Activated naive CD8-positive, alpha-beta T cell treated with anti-CD3 and anti-CD28 coated beads for 36 hours (primary cell): ENCODE measurements around the gene APBA2. TPM values are rescaled to one million over a fixed set of nuclear protein-coding genes. Genes with fewer than 3 reads are reported as not detected.

Experiments used
- DNase-seq: peaks from one replicate; pipeline ENCODE4 v3.0.0; 2021
- H3K27ac Mint-ChIP-seq: one replicate; pipeline ENCODE4 v1.8.0; 2022; ENCODE audit warnings: mild to moderate bottlenecking, moderate library complexity, mixed read lengths
- H3K27me3 Mint-ChIP-seq: one replicate; pipeline ENCODE4 v1.8.0; 2022; ENCODE audit warnings: mild to moderate bottlenecking, mixed read lengths
- H3K36me3 Mint-ChIP-seq: one replicate; pipeline ENCODE4 v1.8.0; 2021; ENCODE audit warnings: mild to moderate bottlenecking, mixed read lengths
- H3K4me1 Mint-ChIP-seq: one replicate; pipeline ENCODE4 v1.8.0; 2021; ENCODE audit warnings: mixed read lengths
- H3K4me3 Mint-ChIP-seq: one replicate; pipeline ENCODE4 v1.8.0; 2022; ENCODE audit warnings: mild to moderate bottlenecking, moderate library complexity, mixed read lengths
- H3K9me3 Mint-ChIP-seq: one replicate; pipeline ENCODE4 v1.8.0; 2022; ENCODE audit warnings: mixed read lengths
- total RNA-seq, 2 experiments: library from RNA; stranded (reverse); gene quantifications; one replicate each; pipeline ENCODE4 v1.2.3, GENCODE V29; 2021

The APBA2 gene
- total RNA-seq, 2 experiments from 2014 or later: 29.2 to 34.1 TPM

- no peak overlapping the region for H3K4me3 Mint-ChIP-seq
- H3K27ac Mint-ChIP-seq: no peak overlapping the region
- peaks cover 10% of the 10 kb centered on the region for H3K4me1 Mint-ChIP-seq
- no peak for DNase-seq
- peaks cover 12% of the 10 kb centered on the region for H3K36me3 Mint-ChIP-seq
- no peaks in the 10 kb centered on the region for H3K27me3 Mint-ChIP-seq
- no peaks in the 10 kb centered on the region for H3K9me3 Mint-ChIP-seq
These were observed 196.0 kb downstream of the APBA2 start for GRCh38 chr15:29081781-29082180.

DNA sequence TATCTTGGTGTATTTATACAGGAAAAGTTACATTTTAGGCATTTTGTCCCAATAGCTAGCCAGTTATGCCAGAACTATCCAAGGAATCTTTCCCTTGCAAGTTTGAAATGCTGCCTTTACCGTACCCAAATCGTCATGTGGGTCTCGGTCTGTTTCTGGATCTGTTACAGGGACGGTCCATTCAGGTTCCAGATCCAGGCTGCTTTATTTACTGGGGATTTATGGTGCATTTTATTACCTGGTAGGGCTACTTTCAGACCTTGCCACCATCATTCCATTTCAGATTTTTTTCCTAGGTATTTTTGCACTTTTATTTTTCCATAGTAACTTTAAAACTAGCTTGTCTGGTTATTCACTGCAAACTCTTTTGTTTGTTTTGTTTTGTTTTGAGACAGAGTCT, 197.4 kb downstream of the APBA2 start:
- peaks cover 22% of the 10 kb centered on the region for H3K4me1 Mint-ChIP-seq
- no peak overlapping the region for H3K27ac Mint-ChIP-seq
- no peaks in the 10 kb centered on the region for H3K27me3 Mint-ChIP-seq
- H3K9me3 Mint-ChIP-seq: no peaks in the 10 kb centered on the region
- DNase-seq: no peak
- no peak overlapping the region for H3K4me3 Mint-ChIP-seq
- peaks cover 12% of the 10 kb centered on the region for H3K36me3 Mint-ChIP-seq

DNA sequence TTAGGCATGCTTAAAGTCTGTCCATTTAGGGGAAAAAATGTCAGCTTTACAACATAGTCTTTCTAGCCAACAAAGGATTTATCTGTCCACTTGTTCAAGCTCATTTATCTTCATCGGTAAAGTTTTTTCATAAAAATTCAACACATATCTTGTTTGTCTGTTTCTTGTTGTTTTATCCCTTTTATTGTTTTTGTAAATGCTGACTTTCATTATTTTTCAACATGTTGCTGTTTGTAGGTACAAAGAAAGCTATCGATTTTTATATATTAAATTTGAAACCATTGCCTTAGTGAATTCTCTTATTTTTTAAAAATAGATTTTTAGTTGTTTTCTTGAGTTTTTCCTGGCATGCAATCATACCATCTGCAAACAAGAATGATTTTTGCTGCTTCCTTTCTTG, 198.1 kb downstream of the APBA2 start:
- H3K27me3 Mint-ChIP-seq: no peaks in the 10 kb centered on the region
- no peak overlapping the region for H3K27ac Mint-ChIP-seq
- peaks cover 12% of the 10 kb centered on the region for H3K36me3 Mint-ChIP-seq
- H3K9me3 Mint-ChIP-seq: no peaks in the 10 kb centered on the region
- no peak overlapping the region for H3K4me3 Mint-ChIP-seq
- H3K4me1 Mint-ChIP-seq: peaks cover 28% of the 10 kb centered on the region
- DNase-seq: no peak

GRCh38 chr15:29086001-29086400, 200.2 kb downstream of the APBA2 start:
- no peaks in the 10 kb centered on the region for H3K27me3 Mint-ChIP-seq
- no peaks in the 10 kb centered on the region for H3K9me3 Mint-ChIP-seq

GRCh38 chr15:29086891-29087290, 201.1 kb downstream of the APBA2 start:
- no peak overlapping the region for H3K27ac Mint-ChIP-seq
- no peaks in the 10 kb centered on the region for H3K9me3 Mint-ChIP-seq
- peaks cover 12% of the 10 kb centered on the region for H3K36me3 Mint-ChIP-seq
- H3K4me1 Mint-ChIP-seq: peaks cover 37% of the 10 kb centered on the region
- no peak overlapping the region for H3K4me3 Mint-ChIP-seq
- DNase-seq: no peak
- H3K27me3 Mint-ChIP-seq: no peaks in the 10 kb centered on the region

More at GRCh38 chr15:29086001-29086400, 200.2 kb downstream of the APBA2 start:
- Mint-ChIP-seq H3K4me1 (peaks cover 37% of the 10 kb centered on the region), H3K27ac (no peak overlapping the region), H3K36me3 (peaks cover 12% of the 10 kb centered on the region), H3K4me3 (no peak overlapping the region)
- DNase-seq: no peak

GRCh38 chr15:29087521-29088285, 201.9 kb downstream of the APBA2 start:
- Mint-ChIP-seq H3K4me1 (peaks cover 37% of the 10 kb centered on the region), H3K27ac (peak overlapping the region; percentile 40)
- DNase-seq: no peak

GRCh38 chr15:29088666-29089065, 202.9 kb downstream of the APBA2 start:
- Mint-ChIP-seq H3K4me3 (no peak overlapping the region), H3K36me3 (peaks cover 12% of the 10 kb centered on the region), H3K9me3 (no peaks in the 10 kb centered on the region), H3K27me3 (no peaks in the 10 kb centered on the region), H3K4me1 (peaks cover 37% of the 10 kb centered on the region), H3K27ac (no peak overlapping the region)
- no peak for DNase-seq

More at GRCh38 chr15:29087521-29088285, 201.9 kb downstream of the APBA2 start:
- H3K9me3 Mint-ChIP-seq: no peaks in the 10 kb centered on the region
- no peak overlapping the region for H3K4me3 Mint-ChIP-seq
- peaks cover 12% of the 10 kb centered on the region for H3K36me3 Mint-ChIP-seq
- no peaks in the 10 kb centered on the region for H3K27me3 Mint-ChIP-seq

- Mint-ChIP-seq H3K4me1 (peaks cover 40% of the 10 kb centered on the region), H3K9me3 (no peaks in the 10 kb centered on the region), H3K27me3 (no peaks in the 10 kb centered on the region), H3K27ac (peak overlapping the region; percentile 81), H3K4me3 (peak overlapping the region; percentile 57), H3K36me3 (peaks cover 8% of the 10 kb centered on the region)
- DNase-seq: peak; percentile 39
These were observed 204.2 kb downstream of the APBA2 start for GRCh38 chr15:29089731-29090616.

GRCh38 chr15:29090617-29091466, 205.1 kb downstream of the APBA2 start:
- Mint-ChIP-seq H3K27ac (peak overlapping the region; percentile 81), H3K4me3 (no peak overlapping the region)
- peak; percentile 52 for DNase-seq

GRCh38 chr15:29091666-29092065, 205.9 kb downstream of the APBA2 start:
- H3K4me3 Mint-ChIP-seq: no peak overlapping the region
- H3K27me3 Mint-ChIP-seq: no peaks in the 10 kb centered on the region
- H3K27ac Mint-ChIP-seq: no peak overlapping the region
- H3K4me1 Mint-ChIP-seq: peaks cover 30% of the 10 kb centered on the region
- no peaks in the 10 kb centered on the region for H3K36me3 Mint-ChIP-seq
- H3K9me3 Mint-ChIP-seq: no peaks in the 10 kb centered on the region
- no peak for DNase-seq

More at GRCh38 chr15:29090617-29091466, 205.1 kb downstream of the APBA2 start:
- H3K4me1 Mint-ChIP-seq: peaks cover 36% of the 10 kb centered on the region
- no peaks in the 10 kb centered on the region for H3K9me3 Mint-ChIP-seq
- H3K36me3 Mint-ChIP-seq: peaks cover 3% of the 10 kb centered on the region
- no peaks in the 10 kb centered on the region for H3K27me3 Mint-ChIP-seq

DNA sequence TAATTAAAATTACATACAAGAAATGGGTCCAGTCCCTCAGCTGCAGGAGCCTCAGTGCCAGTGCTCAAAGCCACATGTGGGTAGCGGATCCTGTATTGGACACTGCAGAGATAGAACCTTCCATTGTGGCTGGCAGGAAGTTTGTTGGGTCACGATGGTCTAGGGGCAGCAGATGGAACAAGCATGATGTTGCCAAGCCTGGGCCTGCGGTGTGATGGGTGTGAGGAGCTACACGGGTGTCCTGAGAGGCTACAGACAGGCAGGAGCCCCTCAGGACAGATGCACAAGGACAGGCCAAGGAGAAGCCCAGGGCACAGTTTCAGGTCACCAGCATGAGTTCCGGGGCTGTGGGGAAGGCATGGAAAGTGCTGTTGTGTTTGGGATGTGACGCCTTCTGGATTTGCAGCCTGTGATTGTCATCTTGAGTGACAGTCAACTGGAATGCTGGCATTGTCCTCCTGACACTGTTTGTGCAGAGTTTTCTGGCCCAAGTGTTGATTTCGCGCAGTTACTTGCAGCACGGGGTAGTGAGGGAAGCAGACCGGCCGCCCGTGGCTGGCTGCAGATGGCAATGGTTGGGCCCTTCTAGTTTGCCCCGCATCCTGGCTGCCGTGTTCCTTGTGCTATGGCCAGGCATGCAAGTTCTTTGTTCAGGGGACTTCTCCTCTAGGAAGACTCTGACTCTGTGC, 206.7 kb downstream of the APBA2 start:
- Mint-ChIP-seq H3K4me1 (peaks cover 24% of the 10 kb centered on the region), H3K4me3 (no peak overlapping the region), H3K36me3 (no peaks in the 10 kb centered on the region), H3K9me3 (no peaks in the 10 kb centered on the region), H3K27me3 (no peaks in the 10 kb centered on the region), H3K27ac (peak overlapping the region; percentile 1)
- no peak for DNase-seq

- H3K27me3 Mint-ChIP-seq: no peaks in the 10 kb centered on the region
- DNase-seq: no peak
- no peak overlapping the region for H3K27ac Mint-ChIP-seq
- peaks cover 19% of the 10 kb centered on the region for H3K4me1 Mint-ChIP-seq
- no peaks in the 10 kb centered on the region for H3K9me3 Mint-ChIP-seq
- H3K36me3 Mint-ChIP-seq: no peaks in the 10 kb centered on the region
- no peak overlapping the region for H3K4me3 Mint-ChIP-seq
These were observed 207.3 kb downstream of the APBA2 start for GRCh38 chr15:29093065-29093435.

DNA sequence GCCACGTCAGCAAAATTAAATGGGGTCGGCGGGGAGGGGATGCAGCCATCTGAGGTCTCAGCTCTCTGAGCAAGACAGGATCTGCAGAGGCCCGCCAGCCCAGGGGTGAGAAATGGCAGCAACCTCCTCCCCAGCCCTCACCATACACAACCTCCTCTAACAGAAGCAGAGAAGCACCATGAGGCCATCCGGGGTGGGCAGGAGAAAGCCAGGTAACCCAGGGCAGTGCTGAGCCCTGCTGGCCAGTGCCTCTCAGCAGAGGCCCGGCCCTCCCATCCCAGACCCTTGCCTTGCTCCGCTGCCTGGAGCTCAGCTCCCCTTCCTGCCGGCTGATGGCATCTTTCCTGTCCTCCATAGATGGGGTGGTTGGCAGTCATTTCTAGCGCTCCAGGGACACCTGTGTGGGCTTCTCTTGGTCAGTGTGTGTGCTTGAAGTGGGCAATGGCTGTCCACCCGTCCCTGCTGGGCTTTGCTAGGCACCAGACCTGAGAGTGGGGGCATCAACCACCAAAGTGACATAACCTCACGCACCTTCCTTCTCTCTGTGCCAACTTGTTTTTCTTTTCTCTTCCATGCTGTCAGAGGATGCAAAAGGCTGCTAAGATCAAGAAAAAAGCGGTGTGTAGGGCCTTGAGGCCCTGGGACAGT, 208.0 kb downstream of the APBA2 start:
- Mint-ChIP-seq H3K4me3 (no peak overlapping the region), H3K27ac (no peak overlapping the region), H3K9me3 (no peaks in the 10 kb centered on the region), H3K36me3 (no peaks in the 10 kb centered on the region), H3K4me1 (peaks cover 12% of the 10 kb centered on the region), H3K27me3 (no peaks in the 10 kb centered on the region)
- DNase-seq: no peak

- Mint-ChIP-seq H3K9me3 (no peaks in the 10 kb centered on the region), H3K27ac (peak overlapping the region; percentile 50), H3K4me3 (no peak overlapping the region), H3K4me1 (peaks cover 8% of the 10 kb centered on the region), H3K36me3 (no peaks in the 10 kb centered on the region), H3K27me3 (no peaks in the 10 kb centered on the region)
- no peak for DNase-seq
These were observed 208.9 kb downstream of the APBA2 start for GRCh38 chr15:29094711-29095110.
